ENCODE measurements around the gene SYNE1.
"Not testable (repeated sequence)": the region's sequence is repeated elsewhere in the genome, so short reads cannot be mapped to it uniquely, and the experiment has no call there.

The SYNE1 gene

DNA sequence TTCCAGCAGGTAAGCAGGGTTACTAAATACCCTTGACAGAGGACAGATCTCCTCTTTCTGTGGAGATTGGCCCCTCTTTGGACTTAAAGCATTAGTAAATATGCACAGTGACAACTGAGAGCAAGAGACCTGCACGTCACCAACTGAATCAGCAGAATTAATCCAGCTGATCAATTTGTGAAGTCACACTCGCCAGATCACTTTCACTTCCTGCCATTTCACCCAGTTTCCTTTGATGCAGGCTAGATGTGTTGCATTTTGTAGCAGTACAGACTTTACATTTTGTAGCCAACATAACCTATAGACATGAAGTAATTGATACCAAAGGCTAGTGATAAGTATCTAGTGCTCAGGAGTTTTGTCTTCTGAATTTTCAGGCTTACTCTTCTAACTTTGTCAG is 11.9 kb downstream of the SYNE1 start:
- no peak for DNase-seq

- DNase-seq, result not testable (repeated sequence)
These were observed 22.4 kb downstream of the SYNE1 start for GRCh38 chr6:152614776-152615175.

GRCh38 chr6:152609125-152609670 is 28.0 kb downstream of the SYNE1 start:
- no peak for DNase-seq

DNA sequence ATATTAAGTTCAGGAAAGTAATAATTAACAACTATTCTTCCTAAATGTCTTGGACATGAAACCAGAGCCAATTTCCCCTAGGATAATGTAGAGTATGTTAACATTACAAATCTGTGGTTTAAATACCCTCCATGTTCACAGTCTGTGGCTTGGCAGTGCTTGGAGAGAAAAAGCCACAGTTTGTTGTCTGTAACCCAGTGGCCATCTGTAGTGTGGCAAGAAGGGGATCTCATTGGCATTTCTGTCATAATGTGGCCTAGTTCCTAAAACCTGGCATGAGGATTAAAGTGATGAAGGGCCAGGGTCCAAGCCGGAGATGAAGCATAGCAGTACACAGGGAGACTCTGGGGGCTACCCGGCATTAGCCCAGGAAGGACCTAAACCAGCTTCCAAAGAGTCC is 31.2 kb downstream of the SYNE1 start:
- no peak for DNase-seq

- DNase-seq, result no peak
These were observed 31.8 kb downstream of the SYNE1 start for GRCh38 chr6:152605342-152605741.

GRCh38 chr6:152603911-152604310 is 33.3 kb downstream of the SYNE1 start:
- DNase-seq, result no peak

DNA sequence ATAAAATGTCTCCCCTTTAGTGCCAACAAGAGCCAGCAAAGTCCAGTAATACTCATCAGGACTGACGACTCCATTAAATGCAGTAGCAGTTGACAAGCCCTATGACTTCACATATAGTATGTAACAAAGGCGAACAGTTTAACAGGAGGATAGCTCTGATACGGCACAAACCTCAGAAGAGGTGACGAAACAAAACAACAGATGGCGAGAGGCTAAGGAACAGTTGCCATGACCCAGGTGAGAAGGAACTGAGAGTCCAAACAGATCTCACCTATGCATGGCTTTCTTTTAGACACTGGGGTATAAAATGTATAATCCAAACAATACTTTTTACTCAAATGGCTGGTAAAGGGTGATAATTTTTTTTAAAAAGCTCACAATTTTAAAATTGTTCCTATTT is 37.1 kb downstream of the SYNE1 start:
- no peak for DNase-seq

DNA sequence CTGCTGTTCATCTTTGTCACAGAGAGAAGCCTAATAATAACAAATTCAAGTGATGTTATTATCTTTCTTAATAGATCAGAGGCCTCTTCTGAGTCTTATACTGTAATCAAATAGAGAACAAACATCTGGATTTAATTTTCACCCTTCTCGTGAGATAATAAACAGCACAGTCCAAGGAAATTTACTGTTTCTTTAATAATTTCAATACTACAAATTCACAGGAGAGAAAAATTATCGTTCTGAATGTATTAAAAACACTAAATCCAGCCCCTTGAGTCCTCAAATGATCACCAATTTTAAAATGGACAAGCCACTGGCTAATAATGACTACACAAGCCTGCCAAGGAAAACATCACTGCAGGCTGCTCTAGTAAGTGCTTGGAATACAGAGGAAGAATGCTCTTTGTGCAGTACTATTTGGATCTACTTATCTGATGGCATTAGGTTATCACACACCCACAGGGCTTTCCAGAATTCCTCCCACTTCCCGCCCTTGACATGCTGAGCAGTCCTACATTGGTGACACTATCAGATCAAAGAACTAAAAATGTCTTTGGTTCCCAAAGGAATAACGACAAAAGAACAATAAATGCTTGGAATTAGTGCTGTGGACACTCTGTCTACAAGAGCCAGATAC is 38.1 kb downstream of the SYNE1 start:
- no peak for DNase-seq

- no peak for DNase-seq
These were observed 38.7 kb downstream of the SYNE1 start for GRCh38 chr6:152598421-152598820.

- DNase-seq, result no peak
These were observed 40.4 kb downstream of the SYNE1 start for GRCh38 chr6:152596726-152597125.

DNA sequence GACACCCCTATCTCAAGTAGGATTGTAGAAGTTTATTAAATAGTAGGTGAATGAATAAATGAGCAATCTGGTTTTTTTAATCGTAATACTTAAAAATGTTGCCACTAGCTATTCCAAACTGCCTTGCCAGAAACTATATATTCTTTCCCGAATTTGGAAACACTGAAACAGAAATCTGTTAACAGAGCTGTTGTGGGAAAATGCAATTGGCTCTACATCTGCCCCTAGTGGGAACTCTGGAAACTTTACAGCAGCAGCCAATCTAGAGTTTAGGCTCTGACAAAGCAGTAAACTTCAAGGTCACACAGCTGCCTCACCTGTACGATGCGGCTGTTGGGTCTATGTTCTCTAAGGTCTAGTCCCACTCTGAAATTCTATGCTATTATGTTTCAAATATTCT is 41.7 kb downstream of the SYNE1 start:
- no peak for DNase-seq

GRCh38 chr6:152594701-152595100 is 42.5 kb downstream of the SYNE1 start:
- no peak for DNase-seq

DNA sequence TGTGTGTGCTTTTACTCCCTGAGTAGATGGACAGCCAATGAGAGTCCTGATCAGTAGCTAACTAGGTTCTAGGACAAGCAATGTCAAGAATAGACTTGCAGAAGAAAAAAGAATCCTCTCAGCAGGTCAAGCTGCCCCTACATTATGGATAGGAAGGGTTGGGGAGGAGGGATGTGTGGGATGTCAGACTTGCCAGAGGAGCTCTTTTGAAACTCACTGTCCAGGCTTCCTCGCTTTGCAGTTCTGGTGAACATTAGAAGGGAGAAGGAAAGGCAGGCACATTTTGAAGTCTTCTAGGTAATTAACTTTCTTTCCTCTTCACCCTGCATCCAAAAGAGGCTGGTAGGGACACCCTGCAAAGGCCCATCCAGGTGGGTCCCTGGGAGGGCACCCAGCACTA is 48.7 kb downstream of the SYNE1 start:
- DNase-seq, result no peak

DNA sequence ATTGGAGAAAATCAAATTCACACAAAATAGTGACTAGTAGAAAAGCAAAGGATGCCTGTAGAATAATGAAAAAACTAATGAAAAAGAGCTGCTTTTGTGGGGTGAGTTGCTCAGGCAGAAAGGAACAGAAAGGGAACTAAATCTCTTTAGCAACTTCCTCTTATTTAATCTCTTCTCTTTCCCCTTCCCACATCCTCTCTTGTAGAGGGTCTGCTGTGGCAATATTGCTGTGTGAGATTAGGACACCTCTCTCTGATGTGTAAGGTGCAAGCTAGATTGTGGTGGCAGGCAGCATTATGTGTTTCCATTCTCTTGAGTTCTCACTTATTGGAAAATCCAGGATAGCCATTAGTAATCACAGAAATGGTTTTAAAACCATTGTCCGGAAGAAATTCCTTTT is 49.7 kb downstream of the SYNE1 start:
- DNase-seq, result no peak

GRCh38 chr6:152585236-152585635 is 51.9 kb downstream of the SYNE1 start:
- no peak for DNase-seq

- no peak for DNase-seq
These were observed 53.3 kb downstream of the SYNE1 start for GRCh38 chr6:152583888-152584287.

- DNase-seq, result no peak
These were observed 60.6 kb downstream of the SYNE1 start for GRCh38 chr6:152576525-152576924.

- DNase-seq, result no peak
These were observed 61.5 kb downstream of the SYNE1 start for GRCh38 chr6:152575621-152576150.

DNA sequence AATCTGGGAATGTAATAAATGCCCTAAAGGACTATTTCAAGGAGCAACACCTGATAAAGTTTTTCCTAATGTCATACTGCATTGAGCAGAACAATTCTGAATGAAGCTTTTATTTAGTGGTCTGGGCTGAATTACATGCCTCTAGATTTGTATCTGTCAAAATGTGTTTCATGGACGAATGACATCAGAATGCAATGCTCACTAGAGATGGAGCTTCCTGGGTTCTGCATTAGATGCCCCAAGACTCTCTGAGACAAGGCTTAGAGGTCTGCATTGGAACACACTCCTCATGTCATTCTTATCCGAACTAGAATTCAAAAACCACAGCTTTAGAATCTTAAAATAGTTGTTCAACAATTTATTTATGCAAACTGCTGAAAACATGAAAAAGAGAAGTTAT is 62.0 kb downstream of the SYNE1 start:
- no peak for DNase-seq

DNA sequence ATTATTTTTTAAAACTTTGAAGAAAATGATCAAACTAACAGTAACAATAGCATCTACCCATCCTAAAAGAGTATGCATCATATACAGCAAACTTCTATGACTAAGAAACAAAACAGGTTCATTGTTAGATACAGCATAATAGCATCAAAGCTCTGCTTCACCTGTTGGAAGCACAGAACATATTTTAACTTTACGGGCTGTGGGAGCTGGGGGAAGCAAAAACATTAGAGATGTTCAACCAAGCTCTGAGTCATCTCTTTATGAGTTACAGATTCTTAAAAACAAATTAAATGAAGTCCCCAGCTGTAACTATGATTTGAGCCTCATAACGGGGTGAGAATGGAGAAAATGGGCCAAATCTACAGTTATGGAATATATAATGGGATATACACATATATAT is 63.4 kb downstream of the SYNE1 start:
- no peak for DNase-seq

- DNase-seq, result no peak
These were observed 64.6 kb downstream of the SYNE1 start for GRCh38 chr6:152572338-152573088.

DNA sequence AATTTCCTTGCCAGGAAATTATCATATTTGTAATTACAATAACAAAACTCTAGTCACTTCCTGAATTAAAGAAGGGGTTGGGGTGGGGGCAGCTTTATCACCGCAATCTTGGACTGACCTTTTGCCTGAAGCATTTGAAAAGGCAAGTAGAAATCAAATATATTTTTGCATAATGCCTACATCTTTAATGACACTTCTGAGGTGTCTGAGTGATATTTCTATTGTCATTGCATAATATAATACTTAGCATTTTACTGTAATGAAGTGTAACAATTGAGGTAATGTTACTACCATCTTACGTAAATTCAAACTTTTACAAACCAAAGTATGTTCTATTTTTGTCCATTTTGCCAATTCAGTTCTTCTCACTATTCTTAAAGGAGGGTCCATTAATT is 65.2 kb downstream of the SYNE1 start:
- DNase-seq, result no peak

DNA sequence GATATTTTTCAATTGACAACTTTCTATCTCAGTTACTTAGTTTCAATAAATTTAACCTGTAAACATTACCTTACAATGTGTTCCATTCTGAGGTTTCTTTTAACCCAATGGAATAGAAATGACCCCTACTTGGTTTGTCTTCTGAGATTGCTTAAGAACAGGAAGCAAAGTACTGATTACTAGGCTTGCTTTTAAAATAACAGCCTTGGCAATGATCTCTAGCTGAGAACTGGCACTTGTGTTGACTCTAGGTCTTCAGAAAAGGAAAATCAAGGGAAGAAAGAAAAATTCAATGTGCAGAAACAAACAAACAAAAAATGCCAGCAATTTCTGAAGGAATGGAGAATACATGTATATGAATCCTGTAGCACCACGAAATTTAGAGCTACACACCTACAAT is 66.1 kb downstream of the SYNE1 start:
- DNase-seq, result no peak

Data from stimulated activated CD4-positive, alpha-beta T cell treated with anti-CD3 and anti-CD28 coated beads, Interleukin-2, amount 100 ng/mL, for 24 hours (primary cell).